Fibroblast of lung (primary cell): Measurements from ENCODE around the gene ANO3.

Experiments used
- EZH2 ChIP-seq: IDR thresholded peaks from 2 replicates; pipeline ENCODE4 v1.5.1; 2012; ENCODE audit warnings: low read length, control low read depth, mild to moderate bottlenecking; ENCODE audit errors: missing control alignments
- TF ChIP-seq, protein P1 (sequence below), 2 donors: IDR thresholded peaks in 1 of 2; conservative IDR thresholded peaks in 1 of 2; 1 replicate in 1 of 2; 2 replicates in 1 of 2; pipeline ENCODE4 v1.5.1; 2011 to 2012; ENCODE audit warnings: low read length in 2 of 2, control low read depth in 1 of 2, inconsistent platforms in 1 of 2, low read depth in 1 of 2, mild to moderate bottlenecking in 1 of 2

DNA sequence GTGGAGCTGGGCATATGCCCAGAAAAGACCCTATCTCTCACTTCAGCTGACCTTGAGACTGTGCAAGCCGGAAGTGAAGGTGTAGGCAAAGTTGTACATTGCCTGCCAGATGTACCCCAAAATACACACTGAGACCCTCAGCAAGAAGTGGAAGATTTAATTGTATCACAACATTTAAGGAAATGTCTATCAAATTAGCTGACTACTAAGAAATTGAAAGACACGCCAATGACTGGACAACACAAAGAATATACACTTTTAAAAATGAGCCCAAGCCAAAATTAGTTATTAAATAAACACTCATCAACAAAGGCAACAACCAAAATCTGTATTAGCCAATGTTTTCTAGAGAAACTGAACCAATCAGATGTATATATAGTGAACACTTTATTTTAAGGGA is 7.7 kb upstream of the ANO3 start:
- TF ChIP-seq, protein P1, sequence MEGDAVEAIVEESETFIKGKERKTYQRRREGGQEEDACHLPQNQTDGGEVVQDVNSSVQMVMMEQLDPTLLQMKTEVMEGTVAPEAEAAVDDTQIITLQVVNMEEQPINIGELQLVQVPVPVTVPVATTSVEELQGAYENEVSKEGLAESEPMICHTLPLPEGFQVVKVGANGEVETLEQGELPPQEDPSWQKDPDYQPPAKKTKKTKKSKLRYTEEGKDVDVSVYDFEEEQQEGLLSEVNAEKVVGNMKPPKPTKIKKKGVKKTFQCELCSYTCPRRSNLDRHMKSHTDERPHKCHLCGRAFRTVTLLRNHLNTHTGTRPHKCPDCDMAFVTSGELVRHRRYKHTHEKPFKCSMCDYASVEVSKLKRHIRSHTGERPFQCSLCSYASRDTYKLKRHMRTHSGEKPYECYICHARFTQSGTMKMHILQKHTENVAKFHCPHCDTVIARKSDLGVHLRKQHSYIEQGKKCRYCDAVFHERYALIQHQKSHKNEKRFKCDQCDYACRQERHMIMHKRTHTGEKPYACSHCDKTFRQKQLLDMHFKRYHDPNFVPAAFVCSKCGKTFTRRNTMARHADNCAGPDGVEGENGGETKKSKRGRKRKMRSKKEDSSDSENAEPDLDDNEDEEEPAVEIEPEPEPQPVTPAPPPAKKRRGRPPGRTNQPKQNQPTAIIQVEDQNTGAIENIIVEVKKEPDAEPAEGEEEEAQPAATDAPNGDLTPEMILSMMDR (conservative IDR thresholded peaks at IDR 0.05 in 1 of 2, IDR thresholded peaks at IDR 0.05 in 1 of 2; ENCODE audit: low read depth in 1 of 2, low read length in 2 of 2) = no peak
- no peak for TF ChIP-seq EZH2
